ENCODE data around the gene PAK6.

Gene PAK6

GRCh38 chr15:40293905-40294895 lies 55.3 kb downstream of the PAK6 start:
- no peak for DNase-seq

DNA sequence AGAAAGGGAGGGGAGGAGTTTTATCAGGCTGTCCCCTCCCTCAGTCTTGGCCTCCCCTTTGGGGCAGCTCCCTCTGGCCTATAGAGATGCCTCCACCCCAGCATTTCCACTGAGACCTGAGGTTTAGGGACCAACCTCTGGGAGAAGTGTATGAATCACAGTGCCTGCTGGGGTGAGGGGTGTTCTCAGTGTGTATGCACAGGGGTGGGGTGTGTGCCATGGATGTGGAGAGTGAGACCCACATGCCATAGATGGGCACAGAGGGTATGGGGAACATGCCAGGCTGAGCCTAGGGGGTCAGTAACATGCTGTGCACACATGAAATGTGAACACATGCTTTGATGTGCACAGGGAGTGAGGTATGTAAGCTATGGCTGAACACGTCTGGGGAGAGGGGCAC lies 56.4 kb downstream of the PAK6 start:
- DNase-seq, result no peak

DNA sequence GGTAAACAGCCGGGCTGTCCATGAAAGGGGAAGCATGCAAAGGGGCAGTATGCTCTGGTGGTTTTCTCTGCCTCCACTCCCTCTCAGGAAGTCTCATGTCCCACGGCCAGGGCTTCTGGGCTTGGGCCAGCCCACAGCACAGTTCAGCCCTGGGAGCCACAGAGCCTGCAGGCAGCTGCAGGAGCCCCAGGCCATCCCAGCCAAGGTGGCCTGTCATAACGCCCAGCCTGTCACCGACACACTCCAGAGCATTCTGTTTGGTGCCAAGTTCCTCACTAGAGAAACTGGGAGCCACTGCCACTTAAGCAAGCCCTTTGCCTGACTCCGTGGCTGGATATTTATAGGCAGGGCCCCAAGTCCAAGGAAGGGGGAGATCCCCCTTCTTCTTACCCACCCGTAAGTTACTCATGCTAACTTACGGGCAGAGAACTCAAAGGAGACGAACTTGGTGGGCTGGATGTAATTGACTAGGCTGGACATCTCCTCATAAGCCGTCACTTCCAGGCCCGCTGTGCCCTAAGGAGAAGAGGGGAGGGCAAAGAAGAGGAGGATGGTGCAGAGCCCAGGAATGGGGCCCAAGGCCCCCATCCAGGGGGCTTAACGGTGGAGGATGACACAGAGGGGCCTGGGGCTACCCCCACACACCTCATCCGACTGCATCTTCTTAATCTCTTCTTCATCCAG lies 57.2 kb downstream of the PAK6 start:
- no peak for DNase-seq

DNA sequence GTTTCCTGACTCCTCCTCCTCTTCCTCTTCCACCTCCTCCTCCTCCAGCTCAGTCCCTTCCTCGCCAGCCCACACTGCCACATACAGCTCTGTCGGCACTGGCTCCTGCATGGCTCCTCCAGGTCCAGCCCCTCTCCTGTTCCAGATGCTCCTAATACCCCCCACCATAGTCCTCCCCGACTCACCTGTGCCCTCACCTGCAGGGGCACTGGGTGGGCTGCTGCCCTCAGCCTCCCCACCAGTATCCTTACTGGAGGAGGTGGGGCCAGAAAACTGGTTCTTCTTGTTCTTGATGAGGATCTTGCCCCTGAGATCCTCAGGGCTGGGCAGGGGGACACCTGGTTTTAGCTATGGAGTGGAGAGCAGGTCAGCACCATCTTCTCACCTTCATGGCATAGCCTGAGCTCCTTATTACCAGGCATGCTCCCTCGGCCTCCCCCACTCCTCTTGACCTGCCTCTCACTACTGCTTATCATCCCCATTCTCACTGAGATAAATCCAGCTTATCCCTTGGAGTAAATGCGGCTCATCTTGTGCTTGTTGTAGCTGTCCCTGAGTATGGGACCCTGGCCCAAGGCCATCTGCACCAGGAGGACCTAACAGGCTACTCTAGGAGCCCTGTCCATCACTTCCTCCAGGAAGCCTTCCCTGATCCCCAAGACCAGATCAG lies 57.8 kb downstream of the PAK6 start:
- no peak for DNase-seq

DNA sequence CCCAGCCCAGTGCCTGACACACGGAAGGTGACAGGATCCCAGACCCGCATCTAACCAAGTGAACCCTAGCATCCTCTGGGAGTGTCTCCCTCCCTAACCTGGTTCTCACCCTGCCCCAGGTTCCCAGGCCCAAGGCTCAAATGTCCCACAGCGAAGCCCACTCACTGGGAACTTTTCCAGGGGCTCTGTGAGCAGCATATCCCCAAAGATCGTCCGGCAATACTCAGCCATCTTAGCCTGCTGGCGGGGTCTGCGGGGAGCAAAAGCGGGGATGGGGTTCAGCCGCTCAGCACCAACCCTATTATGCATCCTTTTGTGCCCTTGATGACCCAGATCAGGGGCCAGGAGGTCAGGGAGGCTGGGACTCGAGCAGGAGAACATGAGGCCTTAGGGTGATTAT lies 58.5 kb downstream of the PAK6 start:
- DNase-seq, result no peak

DNA sequence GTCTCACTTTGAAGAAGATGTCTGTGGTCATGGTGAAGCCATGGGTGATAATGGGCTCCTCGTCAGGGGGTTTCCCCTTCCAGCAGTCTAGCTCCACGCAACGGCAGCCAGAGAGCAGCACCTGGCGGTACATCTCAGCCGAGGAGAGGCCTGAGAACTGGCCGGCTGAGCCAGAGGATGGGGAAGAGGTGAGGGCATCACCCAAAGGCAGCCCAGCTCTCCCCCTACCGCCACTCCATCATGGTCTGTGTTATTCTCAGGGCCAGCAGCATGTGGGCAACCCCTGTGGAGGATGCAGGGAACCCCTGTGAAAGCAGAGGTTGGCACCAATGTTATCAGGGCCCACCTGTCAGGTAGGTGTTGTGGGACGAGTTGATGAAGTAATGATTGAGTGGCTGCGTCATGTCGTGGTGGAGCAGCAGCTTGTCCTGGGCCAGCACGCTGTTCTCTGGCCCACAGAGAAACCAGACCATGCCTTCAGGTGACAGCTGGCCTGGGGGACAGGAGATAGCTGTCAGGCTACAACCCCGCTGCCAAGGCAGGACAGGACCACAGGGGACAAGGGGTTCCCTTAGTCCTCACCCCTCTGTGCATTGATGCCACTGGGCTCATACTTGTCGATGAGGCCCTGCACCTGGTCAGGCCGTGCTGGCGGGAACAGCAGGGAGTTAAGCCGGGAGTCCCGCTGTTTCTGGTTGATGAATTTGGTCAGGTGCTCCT lies 59.5 kb downstream of the PAK6 start:
- DNase-seq, result no peak

DNA sequence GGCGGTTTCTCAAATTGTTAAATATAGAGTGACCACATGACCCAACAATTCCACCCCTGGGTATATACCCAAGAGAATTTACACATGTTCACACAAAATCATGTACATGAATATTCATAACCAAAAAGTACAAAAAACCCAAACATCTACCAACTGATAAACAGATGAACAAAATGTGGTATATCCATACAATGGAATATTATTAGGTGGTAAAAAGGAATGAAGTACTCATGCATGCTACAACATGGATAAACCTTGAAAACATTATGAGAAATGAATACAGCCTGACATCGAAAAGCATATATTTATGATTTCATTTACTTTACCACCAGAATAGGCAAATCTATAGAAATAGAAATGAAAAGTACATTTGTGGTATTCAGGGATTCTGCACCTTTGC lies 61.5 kb downstream of the PAK6 start:
- no peak for DNase-seq

DNA sequence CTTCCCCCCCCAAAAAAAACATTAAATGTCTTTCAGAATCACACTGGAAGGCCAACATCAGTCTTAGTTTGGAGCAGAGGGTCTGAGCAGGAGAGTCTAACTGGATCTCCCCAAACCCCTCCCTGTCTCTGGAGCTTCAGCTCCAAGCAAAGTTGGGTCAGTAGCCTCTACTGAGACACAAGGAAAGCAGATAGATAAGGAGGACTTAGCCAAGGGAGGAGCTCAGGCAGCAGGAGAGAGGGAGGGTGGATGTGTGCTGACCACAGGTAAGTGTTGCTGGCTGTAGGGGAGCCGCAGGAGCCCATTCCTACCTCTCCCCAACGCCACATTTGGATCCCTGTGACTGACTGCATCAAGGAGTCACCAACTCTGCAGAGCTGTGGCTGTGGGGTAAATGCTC lies 61.9 kb downstream of the PAK6 start:
- DNase-seq, result no peak

- no peak for DNase-seq
These were observed 62.8 kb downstream of the PAK6 start for GRCh38 chr15:40301467-40302179.

DNA sequence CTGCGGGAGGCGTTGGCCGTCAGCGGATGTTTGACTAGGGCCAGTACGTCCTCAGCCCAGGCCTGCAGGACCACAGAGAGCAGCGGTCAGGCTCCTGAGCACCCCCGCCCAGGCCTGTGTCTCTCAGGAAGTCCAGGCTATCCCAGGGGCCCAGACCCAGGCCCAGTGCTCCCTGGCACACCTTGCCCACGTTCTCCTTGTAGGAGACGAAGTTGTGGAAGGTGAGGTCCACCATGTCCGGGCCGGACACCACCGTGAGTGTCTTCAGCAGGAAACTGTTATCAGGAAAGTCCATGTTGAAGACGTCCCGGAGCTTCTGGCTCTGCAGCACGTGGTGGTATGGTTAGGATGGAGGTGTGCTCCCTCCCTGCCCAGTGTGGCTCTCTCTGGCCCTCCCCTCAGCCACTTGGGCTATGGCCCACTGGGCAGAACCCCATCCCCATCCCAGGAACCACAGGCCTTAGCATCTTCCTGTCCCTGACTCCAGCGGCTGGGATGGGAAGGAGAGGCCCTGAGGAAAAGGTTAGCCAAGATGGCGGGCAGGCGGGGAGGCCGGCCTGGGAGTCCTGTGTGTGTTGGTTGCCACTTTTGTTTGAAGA lies 63.5 kb downstream of the PAK6 start:
- DNase-seq, result no peak

DNA sequence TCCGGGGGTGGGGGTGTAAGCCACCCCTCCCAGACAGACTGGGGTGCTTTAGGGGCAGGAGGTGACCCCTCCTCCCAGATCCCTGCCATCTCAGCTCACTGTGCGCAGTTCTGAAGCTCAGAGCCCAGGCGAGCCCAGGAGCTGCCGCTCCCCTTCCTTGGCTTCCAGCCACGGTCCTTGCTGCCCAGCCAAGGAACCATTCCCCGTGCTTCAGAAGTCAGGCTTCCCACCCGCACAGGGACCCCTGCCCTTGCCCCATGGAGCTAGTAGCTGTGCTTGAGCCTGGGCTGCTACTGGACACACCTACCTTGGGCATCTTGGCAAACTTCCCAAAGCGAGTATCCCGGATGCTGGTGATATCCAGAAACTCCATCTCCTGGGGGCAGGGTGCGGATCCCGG lies 64.1 kb downstream of the PAK6 start:
- no peak for DNase-seq

DNA sequence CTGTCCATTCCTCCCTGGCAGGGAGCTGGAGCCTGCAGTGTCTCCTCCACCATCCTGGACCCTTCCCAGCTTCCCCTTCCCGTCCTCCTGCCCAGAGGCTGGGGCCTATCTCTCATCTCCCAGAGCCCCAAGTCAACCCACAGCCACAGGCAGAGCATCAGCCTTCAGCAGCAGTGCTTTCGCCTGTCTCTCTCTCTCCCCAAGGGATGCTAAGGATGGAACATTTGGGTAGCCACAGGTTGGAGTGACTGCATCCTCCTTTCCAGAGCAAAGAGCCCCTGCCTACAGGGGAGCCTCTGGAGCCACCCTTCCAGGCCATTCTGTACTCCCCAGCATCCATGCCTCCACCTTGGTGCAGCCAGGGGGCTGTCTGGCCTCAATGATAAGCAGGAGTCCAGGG lies 64.7 kb downstream of the PAK6 start:
- no peak for DNase-seq

- no peak for DNase-seq
These were observed 66.4 kb downstream of the PAK6 start for GRCh38 chr15:40305281-40305680.

DNA sequence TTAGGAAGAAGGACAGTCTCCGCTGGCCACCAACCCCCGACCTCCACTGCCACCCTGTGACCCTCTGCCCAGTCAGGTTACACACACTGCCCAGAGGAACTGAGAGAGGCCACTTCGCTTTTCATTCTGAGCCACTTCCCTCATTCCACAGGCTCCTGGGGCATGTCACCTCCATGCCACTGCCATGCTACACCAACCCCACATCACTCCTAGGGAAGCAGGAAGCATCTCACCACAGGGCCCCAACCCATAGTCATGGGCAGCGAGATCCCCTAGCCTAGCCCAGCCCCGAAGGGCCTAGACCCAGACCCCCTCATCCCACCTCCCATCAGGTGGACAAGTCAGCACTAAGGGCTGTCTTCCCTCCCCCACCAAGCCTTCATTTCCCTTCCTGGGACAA lies 67.5 kb downstream of the PAK6 start:
- DNase-seq, result no peak

- no peak for DNase-seq
These were observed 68.0 kb downstream of the PAK6 start for GRCh38 chr15:40306908-40307307.

- DNase-seq, result peak; percentile 63 to 66
These were observed 68.8 kb downstream of the PAK6 start, which contains the start of gene PLCB2 for GRCh38 chr15:40307421-40308211. Gene PLCB2 (minus strand): TSS chr15:40307935. CDS start chr15:40307672, 263 bp downstream.

GRCh38 chr15:40309344-40309862 lies 70.5 kb downstream of the PAK6 start:
- DNase-seq, result no peak

- DNase-seq, result peak; percentile 43 to 48
These were observed 71.4 kb downstream of the PAK6 start for GRCh38 chr15:40310001-40310959.

DNA sequence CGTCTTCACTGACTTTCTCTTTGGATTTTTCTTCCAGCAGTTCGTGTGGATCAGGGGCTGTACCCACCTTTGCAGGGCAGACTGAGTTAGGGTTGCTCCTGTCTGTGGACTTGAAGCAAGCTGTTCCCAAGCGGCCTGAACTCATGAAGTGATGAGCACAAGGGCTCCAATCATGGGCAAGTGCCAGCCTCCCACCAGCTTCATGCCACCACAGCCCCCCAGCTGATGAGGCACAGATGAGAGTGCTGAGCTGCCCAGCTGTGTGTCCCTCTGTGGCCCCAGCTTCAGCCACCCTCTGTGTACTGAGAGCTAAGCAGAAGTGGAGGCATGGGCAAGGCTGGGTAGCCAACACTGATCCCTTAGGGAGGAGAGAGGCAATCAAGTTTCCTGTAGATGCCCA lies 72.1 kb downstream of the PAK6 start:
- DNase-seq, result no peak
